Mesothelial cell of epicardium (in vitro differentiated cells): ENCODE results near the gene RAC3. TPM values are rescaled to one million over a fixed set of nuclear protein-coding genes. Genes with fewer than 3 reads are reported as not detected.

ENCODE experiments used
- DNase-seq, 2 experiments: peaks; one replicate each; pipeline ENCODE4 v3.0.0; 2021; ENCODE audit warnings: low spot score in 2 of 2; ENCODE audit not compliant: unreplicated experiment in 2 of 2
- H3K27ac Mint-ChIP-seq: 2 replicates; pipeline ENCODE4 v1.8.0; 2021; ENCODE audit warnings: mixed read lengths
- H3K27me3 Mint-ChIP-seq: 2 replicates; pipeline ENCODE4 v1.8.0; 2021; ENCODE audit warnings: low read depth, mixed read lengths
- H3K36me3 Mint-ChIP-seq: 2 replicates; pipeline ENCODE4 v1.8.0; 2021; ENCODE audit warnings: mixed read lengths
- H3K4me1 Mint-ChIP-seq: 2 replicates; pipeline ENCODE4 v1.8.0; 2021; ENCODE audit warnings: mixed read lengths
- H3K4me3 Mint-ChIP-seq: 2 replicates; pipeline ENCODE4 v1.8.0; 2021; ENCODE audit warnings: mild to moderate bottlenecking, moderate library complexity, mixed read lengths
- H3K9me3 Mint-ChIP-seq: 2 replicates; pipeline ENCODE4 v1.8.0; 2021; ENCODE audit warnings: mixed read lengths
- CTCF ChIP-seq: fragments of 200-600 bp; sonication (generic); IDR thresholded peaks from one replicate; pipeline ENCODE4 v1.5.0; 2021; ENCODE audit warnings: antibody characterized with exemption; ENCODE audit not compliant: unreplicated experiment
- total RNA-seq: library from RNA; stranded (reverse); gene quantifications from 3 replicates; pipeline ENCODE4 v1.2.1, GENCODE V29; 2021

RAC3 gene
- total RNA-seq, 1 donor from 2014 or later: 34.6 TPM

DNA sequence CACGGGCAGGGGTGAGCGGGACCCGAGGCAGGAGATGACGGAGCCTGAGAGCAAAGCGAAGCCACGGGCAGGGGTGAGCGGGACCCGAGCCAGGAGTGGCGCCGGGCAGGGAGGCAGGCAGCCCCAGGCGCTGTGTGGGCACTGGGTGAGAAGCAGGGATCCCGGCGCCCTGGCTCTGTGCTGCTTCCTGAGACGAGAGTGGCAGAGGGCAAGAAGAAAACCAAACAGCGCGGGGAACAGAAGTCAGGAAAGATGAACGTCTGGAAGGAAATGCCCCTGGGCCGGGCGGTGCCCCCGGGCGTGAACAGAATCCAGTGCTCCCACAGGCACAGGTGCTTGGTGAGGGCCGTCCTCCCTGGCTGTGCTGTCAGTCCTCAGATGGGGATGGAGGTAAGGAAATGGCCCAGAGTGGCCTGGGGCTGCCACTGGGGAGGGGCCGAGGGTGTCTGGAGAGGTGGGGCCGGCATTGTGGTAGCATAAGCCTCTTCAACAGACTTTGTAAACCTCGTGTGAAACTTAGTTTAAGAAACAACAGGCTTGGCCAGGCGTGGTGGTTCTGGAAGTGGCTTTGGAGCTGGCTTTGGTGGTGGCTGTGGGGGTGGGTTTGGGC lies 44.2 kb upstream of the RAC3 start:
- H3K4me3 Mint-ChIP-seq: no peak overlapping the region
- H3K27ac Mint-ChIP-seq: no peak overlapping the region
- H3K4me1 Mint-ChIP-seq: peaks cover 16% of the 10 kb centered on the region
- TF ChIP-seq CTCF: no peak
- DNase-seq: no peak
- no peaks in the 10 kb centered on the region for H3K27me3 Mint-ChIP-seq
- H3K36me3 Mint-ChIP-seq: peaks cover 22% of the 10 kb centered on the region
- no peaks in the 10 kb centered on the region for H3K9me3 Mint-ChIP-seq

DNA sequence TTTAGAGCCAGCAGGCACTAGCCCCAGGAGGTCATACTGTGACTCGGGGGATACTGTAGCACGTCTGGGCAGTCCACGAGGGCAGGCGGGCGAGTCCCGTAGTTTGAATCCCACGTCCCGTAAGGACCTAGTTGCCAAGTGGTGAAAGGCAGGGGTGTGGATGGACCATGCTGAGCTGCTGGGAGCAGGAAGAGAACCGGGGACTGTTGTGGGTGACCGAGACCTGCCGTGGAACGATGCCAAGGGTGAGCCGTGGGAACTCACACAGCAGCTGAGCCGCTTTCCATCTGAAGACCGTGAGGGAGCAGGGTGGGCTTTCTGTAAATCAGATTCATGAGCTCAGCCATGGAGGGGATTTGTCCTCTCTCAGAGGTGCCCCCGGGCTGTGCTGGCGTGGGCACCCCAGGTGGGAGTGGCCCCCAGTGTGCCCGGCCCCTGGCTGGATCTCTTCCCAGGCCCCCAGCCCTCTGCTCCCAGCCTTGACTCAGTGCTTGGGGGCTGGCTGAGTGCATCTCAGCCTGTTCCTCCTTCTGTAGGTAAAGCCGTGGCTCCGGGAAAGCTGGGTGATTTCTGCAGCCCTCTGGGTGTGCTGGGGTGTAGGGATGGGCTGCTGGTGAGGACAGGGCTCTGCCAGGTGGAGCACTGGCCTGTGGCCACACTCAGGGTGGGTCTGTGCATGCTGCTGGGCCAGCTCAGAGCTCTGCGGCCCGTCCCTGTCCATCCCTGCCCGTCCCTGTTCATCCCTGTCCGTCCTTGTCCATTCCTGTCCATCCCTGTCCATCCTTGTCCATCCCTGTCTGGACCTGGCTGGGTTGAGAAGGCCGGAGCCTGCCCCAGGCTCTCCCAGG lies 40.4 kb upstream of the RAC3 start:
- Mint-ChIP-seq H3K4me1 (peaks cover 15% of the 10 kb centered on the region), H3K27me3 (no peaks in the 10 kb centered on the region), H3K9me3 (no peaks in the 10 kb centered on the region), H3K36me3 (peaks cover 18% of the 10 kb centered on the region), H3K27ac (peak overlapping the region; percentile 59), H3K4me3 (peak overlapping the region; percentile 24)
- TF ChIP-seq CTCF: no peak
- no peak for DNase-seq

DNA sequence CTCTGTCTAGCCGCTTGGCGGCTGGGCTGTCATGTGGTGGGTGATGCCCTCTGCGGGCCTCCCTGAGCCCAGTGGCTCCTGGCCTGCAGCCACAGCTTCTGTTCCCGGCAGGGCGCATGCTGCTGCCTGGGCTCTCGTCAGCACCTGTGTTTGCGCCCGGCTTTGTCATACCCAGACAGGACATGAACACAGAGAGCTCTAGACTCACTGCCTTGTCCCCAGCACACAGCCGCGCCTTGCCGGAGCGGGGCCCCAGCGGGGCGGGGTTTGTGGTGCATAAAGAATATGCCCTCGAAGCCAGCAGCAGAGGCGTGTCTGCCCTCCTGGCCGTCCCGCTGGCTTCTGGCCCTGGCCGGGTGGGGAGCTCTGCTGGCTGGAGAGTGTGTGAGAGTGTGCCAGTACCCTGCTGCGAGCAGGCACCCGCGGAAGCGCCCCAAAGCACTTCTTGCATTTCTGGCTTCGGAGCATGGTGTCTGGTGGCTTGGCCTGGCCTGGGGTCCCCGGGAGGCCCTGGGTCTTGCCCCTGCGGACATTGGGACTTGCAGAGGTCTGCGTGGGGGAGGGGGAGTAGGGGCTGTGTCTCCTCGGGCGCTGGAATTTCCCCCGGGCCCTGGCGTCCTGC lies 39.7 kb upstream of the RAC3 start:
- no peak for TF ChIP-seq CTCF
- peak overlapping the region; percentile 24 for H3K4me3 Mint-ChIP-seq
- peaks cover 15% of the 10 kb centered on the region for H3K4me1 Mint-ChIP-seq
- H3K36me3 Mint-ChIP-seq: peaks cover 16% of the 10 kb centered on the region
- no peaks in the 10 kb centered on the region for H3K9me3 Mint-ChIP-seq
- H3K27ac Mint-ChIP-seq: peak overlapping the region; percentile 59
- DNase-seq: peak in 1 of 2 experiments; percentile 23
- no peaks in the 10 kb centered on the region for H3K27me3 Mint-ChIP-seq

DNA sequence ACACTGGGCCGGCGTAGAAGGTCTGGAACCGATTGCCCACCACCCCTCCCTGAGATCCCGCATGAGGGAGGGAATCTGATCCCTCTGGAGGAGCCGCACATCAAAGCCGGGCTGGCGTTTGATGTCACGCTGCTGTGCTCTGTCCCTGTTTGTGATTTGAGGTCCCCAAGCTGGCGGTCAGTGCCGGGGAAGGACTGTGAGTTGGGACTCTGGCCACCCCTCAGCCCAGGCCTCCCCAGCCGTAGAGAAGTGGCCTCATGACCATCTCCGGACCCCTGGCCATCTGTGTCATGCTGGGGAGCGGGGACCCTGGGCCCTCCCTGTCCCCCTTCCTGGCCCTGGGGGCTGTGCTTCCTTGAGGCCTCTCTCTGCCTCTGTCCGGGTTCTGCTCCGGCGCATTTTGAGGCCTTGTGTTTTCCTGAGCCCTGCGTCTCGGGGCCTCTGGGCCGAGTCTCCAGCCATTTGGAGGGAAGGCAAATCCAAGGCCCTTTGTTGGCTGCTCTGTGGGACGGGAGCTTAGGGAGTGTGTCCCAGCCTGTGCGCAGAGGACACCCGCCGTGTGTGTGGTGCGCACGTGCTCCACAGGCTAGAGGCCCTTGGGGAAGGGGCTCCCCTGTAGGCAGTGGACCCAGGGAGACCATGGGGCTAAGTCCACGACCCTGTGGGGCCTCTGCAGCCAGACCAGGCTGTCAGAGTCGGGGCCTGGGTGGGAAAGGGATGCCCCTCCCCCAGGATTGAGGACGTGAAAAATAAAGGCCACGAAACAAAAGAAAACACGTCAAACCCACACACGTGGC lies 39.0 kb upstream of the RAC3 start:
- Mint-ChIP-seq H3K9me3 (no peaks in the 10 kb centered on the region), H3K27me3 (no peaks in the 10 kb centered on the region), H3K4me1 (peaks cover 15% of the 10 kb centered on the region), H3K4me3 (no peak overlapping the region), H3K27ac (peak overlapping the region; percentile 50), H3K36me3 (peaks cover 17% of the 10 kb centered on the region)
- DNase-seq: peak in 1 of 2 experiments; percentile 20
- TF ChIP-seq CTCF: no peak

DNA sequence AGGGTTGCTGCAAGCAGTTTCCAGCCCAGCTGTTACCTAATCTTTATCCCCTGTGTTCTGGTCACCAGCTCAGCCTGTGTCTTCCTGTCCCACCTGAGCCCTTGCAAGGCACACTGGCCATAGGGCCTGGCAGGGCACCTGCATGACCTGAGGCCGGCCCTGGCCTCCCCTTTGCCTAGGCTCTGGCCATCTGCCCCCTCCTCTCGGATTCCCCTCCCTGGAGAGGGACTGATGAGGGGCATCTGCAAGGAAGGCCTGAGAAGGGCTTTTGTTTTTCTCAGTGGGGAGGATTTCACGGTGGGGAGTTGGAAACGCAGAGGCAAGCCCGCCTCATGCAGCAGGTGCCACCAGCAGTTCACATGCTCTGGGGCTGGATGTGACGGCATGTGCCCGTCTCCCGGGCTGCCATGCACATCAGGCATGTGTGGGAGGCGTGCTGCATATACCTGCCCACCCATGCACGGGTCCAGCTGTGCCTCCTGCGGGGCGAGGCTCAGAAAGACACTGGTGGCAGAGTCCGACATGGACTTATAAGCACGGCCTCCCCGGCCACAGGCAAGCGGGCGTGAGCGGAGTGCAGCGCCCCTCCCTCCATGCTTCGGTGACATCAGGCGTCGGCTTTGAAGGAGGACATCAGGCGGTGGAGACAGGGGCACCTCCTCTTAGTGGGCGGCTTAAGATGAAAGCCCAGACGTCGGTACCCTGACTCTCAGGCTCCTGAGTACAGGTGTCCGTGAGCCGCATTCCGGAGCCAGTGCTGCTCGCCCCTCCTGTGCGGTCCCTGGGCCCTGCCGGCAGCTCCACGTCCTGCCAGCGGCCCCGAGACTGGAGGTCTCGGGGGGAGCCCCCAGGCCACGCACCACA lies 37.5 kb upstream of the RAC3 start:
- H3K4me3 Mint-ChIP-seq: no peak overlapping the region
- no peaks in the 10 kb centered on the region for H3K9me3 Mint-ChIP-seq
- H3K36me3 Mint-ChIP-seq: peaks cover 17% of the 10 kb centered on the region
- peak overlapping the region; percentile 34 for H3K27ac Mint-ChIP-seq
- TF ChIP-seq CTCF: no peak
- H3K27me3 Mint-ChIP-seq: no peaks in the 10 kb centered on the region
- H3K4me1 Mint-ChIP-seq: peaks cover 18% of the 10 kb centered on the region
- peak in 1 of 2 experiments; percentile 18 for DNase-seq
